K562 (cell line): ENCODE data around the gene PRSS35.

Source experiments
- CEBPG ChIP-seq, 3 experiments: fragments of 200-800 bp in 1 of 3; sonication (Bioruptor generic) in 1 of 3; sonication (generic) in 1 of 3; formaldehyde crosslinking in 1 of 3; IDR thresholded peaks in 2 of 3; conservative IDR thresholded peaks in 1 of 3; 2 replicates each; pipeline versions ENCODE4 v1.6.1 to v1.8.0; 2016 to 2022; ENCODE audit warnings: missing compliant biosample characterization in 2 of 3, missing genetic modification characterization in 2 of 3, mild to moderate bottlenecking in 1 of 3, missing genetic modification reagents in 1 of 3
- ELF4 ChIP-seq: fragments of 450-650 bp; formaldehyde crosslinking; IDR thresholded peaks from 2 replicates; pipeline ENCODE4 v1.4.0; 2022; ENCODE audit warnings: missing genetic modification characterization
- EZH2 ChIP-seq: IDR thresholded peaks from 2 replicates; pipeline ENCODE4 v1.6.1; 2012; ENCODE audit warnings: low read depth, mild to moderate bottlenecking, inconsistent platforms, low read length, borderline replicate concordance
- GTF2E2 ChIP-seq: fragments of 200-800 bp; sonication (Bioruptor generic); IDR thresholded peaks from 2 replicates; pipeline ENCODE4 v1.6.1; 2016; ENCODE audit warnings: missing genetic modification characterization, missing compliant biosample characterization
- MAX ChIP-seq: sonication (generic); formaldehyde crosslinking; IDR thresholded peaks from 2 replicates; pipeline ENCODE4 v1.9.0; 2022; ENCODE audit warnings: mild to moderate bottlenecking, missing genetic modification reagents
- NFXL1 ChIP-seq: fragments of 450-650 bp; formaldehyde crosslinking; IDR thresholded peaks from 2 replicates; pipeline ENCODE4 v1.4.0; 2021; ENCODE audit warnings: mild to moderate bottlenecking
- PHF8 ChIP-seq: fragments of 200-600 bp; sonication (generic); IDR thresholded peaks from 2 replicates; pipeline ENCODE4 v1.6.1; 2012; ENCODE audit warnings: mixed run types, mild to moderate bottlenecking, inconsistent platforms, low read length, moderate library complexity, borderline replicate concordance
- TAF1 ChIP-seq: IDR thresholded peaks from 2 replicates; pipeline ENCODE4 v1.6.1; 2011; ENCODE audit warnings: mild to moderate bottlenecking, low read length, moderate library complexity; ENCODE audit not compliant: insufficient read depth, control insufficient read depth, severe bottlenecking; ENCODE audit errors: extremely low read depth
- YY1 ChIP-seq, 3 experiments: IDR thresholded peaks; 2 replicates each; pipeline ENCODE4 v1.6.1; 2011; ENCODE audit warnings: low read length in 2 of 3, mild to moderate bottlenecking in 2 of 3, moderate library complexity in 2 of 3, borderline replicate concordance in 1 of 3, control low read depth in 1 of 3, low read depth in 1 of 3; ENCODE audit not compliant: insufficient read depth in 3 of 3, insufficient replicate concordance in 2 of 3, control insufficient read depth in 1 of 3, insufficient read length in 1 of 3; ENCODE audit errors: extremely low read depth in 1 of 3
- ZNF143 ChIP-seq: sonication (generic); formaldehyde crosslinking; IDR thresholded peaks from 2 replicates; pipeline ENCODE4 v1.9.0; 2022; ENCODE audit warnings: mild to moderate bottlenecking, missing genetic modification reagents
- ZNF354B ChIP-seq: fragments of 250-450 bp; sonication (Bioruptor Pico); IDR thresholded peaks from 2 replicates; pipeline ENCODE4 v1.4.0; 2020
- ZNF696 ChIP-seq: fragments of 250-450 bp; sonication (Bioruptor Pico); conservative IDR thresholded peaks from 2 replicates; pipeline ENCODE4 v1.4.0; 2020; ENCODE audit warnings: mild to moderate bottlenecking, moderate library complexity
- TF ChIP-seq, protein P1 (sequence below), 3 experiments: IDR thresholded peaks in 2 of 3; conservative IDR thresholded peaks in 1 of 3; 2 replicates each; pipeline ENCODE4 v1.5.1; 2011 to 2012; ENCODE audit warnings: low read length in 3 of 3, mild to moderate bottlenecking in 3 of 3, control low read depth in 2 of 3, improper control_type of control experiment in 1 of 3, inconsistent platforms in 1 of 3, low read depth in 1 of 3, mixed read lengths in 1 of 3, moderate library complexity in 1 of 3; ENCODE audit not compliant: insufficient read depth in 2 of 3
- TF ChIP-seq, protein P2 (sequence below): fragments of 150-350 bp; IDR thresholded peaks from 2 replicates; pipeline ENCODE4 v1.6.1; 2014; ENCODE audit warnings: low read depth, mild to moderate bottlenecking, low read length, borderline replicate concordance

DNA sequence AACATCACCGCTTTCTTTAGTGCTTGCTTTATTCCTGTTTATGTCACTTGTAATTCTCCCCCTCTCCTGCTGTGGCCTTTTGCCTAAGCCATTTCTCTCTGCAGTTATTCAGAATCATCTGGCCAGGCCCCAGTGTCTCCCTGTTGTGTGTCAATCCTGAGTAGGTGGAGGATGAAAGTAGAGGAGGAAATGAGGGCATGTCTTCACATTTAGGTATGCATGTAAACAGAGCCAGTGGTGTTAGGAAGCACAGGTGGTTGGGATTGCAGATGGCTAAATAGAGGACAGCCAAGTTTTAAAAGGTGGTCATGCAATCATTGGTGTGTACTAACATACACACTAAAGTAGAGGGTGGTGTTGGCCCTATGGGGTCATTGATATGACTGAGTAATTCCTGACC lies 5.2 kb downstream of the PRSS35 start:
- TF ChIP-seq GTF2E2: no peak
- TF ChIP-seq ZNF143 (CRISPR knock-in tag): no peak
- no peak for TF ChIP-seq YY1 (IDR thresholded peaks at IDR 0.05; ENCODE audit: borderline replicate concordance in 1 of 3, control insufficient read depth in 1 of 3, extremely low read depth in 1 of 3, insufficient read depth in 3 of 3, insufficient read length in 1 of 3, insufficient replicate concordance in 2 of 3, low read depth in 1 of 3, low read length in 2 of 3)
- TF ChIP-seq, protein P1, sequence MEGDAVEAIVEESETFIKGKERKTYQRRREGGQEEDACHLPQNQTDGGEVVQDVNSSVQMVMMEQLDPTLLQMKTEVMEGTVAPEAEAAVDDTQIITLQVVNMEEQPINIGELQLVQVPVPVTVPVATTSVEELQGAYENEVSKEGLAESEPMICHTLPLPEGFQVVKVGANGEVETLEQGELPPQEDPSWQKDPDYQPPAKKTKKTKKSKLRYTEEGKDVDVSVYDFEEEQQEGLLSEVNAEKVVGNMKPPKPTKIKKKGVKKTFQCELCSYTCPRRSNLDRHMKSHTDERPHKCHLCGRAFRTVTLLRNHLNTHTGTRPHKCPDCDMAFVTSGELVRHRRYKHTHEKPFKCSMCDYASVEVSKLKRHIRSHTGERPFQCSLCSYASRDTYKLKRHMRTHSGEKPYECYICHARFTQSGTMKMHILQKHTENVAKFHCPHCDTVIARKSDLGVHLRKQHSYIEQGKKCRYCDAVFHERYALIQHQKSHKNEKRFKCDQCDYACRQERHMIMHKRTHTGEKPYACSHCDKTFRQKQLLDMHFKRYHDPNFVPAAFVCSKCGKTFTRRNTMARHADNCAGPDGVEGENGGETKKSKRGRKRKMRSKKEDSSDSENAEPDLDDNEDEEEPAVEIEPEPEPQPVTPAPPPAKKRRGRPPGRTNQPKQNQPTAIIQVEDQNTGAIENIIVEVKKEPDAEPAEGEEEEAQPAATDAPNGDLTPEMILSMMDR (IDR thresholded peaks at IDR 0.05 in 2 of 3, conservative IDR thresholded peaks at IDR 0.05 in 1 of 3; ENCODE audit: insufficient read depth in 2 of 3, low read depth in 1 of 3, low read length in 3 of 3): no peak
- no peak for TF ChIP-seq PHF8
- TF ChIP-seq ZNF696 (CRISPR knock-in tag): no peak
- no peak for TF ChIP-seq EZH2
- no peak for TF ChIP-seq TAF1
- no peak for TF ChIP-seq ELF4 (CRISPR knock-in tag)
- TF ChIP-seq ZNF354B (CRISPR knock-in tag): no peak
- TF ChIP-seq, protein P2, sequence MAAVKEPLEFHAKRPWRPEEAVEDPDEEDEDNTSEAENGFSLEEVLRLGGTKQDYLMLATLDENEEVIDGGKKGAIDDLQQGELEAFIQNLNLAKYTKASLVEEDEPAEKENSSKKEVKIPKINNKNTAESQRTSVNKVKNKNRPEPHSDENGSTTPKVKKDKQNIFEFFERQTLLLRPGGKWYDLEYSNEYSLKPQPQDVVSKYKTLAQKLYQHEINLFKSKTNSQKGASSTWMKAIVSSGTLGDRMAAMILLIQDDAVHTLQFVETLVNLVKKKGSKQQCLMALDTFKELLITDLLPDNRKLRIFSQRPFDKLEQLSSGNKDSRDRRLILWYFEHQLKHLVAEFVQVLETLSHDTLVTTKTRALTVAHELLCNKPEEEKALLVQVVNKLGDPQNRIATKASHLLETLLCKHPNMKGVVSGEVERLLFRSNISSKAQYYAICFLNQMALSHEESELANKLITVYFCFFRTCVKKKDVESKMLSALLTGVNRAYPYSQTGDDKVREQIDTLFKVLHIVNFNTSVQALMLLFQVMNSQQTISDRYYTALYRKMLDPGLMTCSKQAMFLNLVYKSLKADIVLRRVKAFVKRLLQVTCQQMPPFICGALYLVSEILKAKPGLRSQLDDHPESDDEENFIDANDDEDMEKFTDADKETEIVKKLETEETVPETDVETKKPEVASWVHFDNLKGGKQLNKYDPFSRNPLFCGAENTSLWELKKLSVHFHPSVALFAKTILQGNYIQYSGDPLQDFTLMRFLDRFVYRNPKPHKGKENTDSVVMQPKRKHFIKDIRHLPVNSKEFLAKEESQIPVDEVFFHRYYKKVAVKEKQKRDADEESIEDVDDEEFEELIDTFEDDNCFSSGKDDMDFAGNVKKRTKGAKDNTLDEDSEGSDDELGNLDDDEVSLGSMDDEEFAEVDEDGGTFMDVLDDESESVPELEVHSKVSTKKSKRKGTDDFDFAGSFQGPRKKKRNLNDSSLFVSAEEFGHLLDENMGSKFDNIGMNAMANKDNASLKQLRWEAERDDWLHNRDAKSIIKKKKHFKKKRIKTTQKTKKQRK: no peak
- no peak for TF ChIP-seq NFXL1 (CRISPR knock-in tag)
- no peak for TF ChIP-seq MAX
- no peak for TF ChIP-seq CEBPG (CRISPR knock-in tag; IDR thresholded peaks at IDR 0.05)
- TF ChIP-seq CEBPG (tag; conservative IDR thresholded peaks at IDR 0.05 in 1 of 2, IDR thresholded peaks at IDR 0.05 in 1 of 2): no peak
